HG03097 (cell line): ENCODE results near the gene C2CD2L.
A peak's percentile ranks its signal among the peaks of the same experiment; 100 is the strongest.
"Not testable (repeated sequence)": the region's sequence is repeated elsewhere in the genome, so short reads cannot be mapped to it uniquely, and the experiment has no call there.

ENCODE experiments used
- ATAC-seq: cut with Tn5 transposase; IDR thresholded peaks from one replicate; pipeline ENCODE4 v1.9.1; 2021; ENCODE audit not compliant: unreplicated experiment, low FRiP score

C2CD2L gene

GRCh38 chr11:119092880-119093842 lies 14.0 kb upstream of the C2CD2L start:
- no peak for ATAC-seq

GRCh38 chr11:119093942-119094815 lies 13.0 kb upstream of the C2CD2L start:
- ATAC-seq = peak; percentile 1

GRCh38 chr11:119094816-119095065 lies 12.4 kb upstream of the C2CD2L start:
- peak; percentile 32 for ATAC-seq

- ATAC-seq = peak; percentile 71
Observed at GRCh38 chr11:119095066-119095880, 11.9 kb upstream of the C2CD2L start.

GRCh38 chr11:119099711-119100110 lies 7.4 kb upstream of the C2CD2L start:
- ATAC-seq = no peak

- ATAC-seq = no peak
Observed at GRCh38 chr11:119100246-119100970, 6.7 kb upstream of the C2CD2L start.

GRCh38 chr11:119100994-119101758 lies 6.0 kb upstream of the C2CD2L start:
- ATAC-seq = no peak

GRCh38 chr11:119101759-119102423 lies 5.3 kb upstream of the C2CD2L start, which contains the start of gene DPAGT1:
Gene DPAGT1, minus strand, starts transcription at chr11:119101853. Its CDS starts 198 bp downstream, at chr11:119101655.
- ATAC-seq = peak; percentile 73

- not testable (repeated sequence) for ATAC-seq
Observed at GRCh38 chr11:119103161-119103664, 3.9 kb upstream of the C2CD2L start.

- no peak for ATAC-seq
Observed at GRCh38 chr11:119103793-119104192, 3.4 kb upstream of the C2CD2L start.

- peak; percentile 13 for ATAC-seq
Observed at GRCh38 chr11:119107538-119108145, 498 bp downstream of the C2CD2L start.

GRCh38 chr11:119108146-119108856 lies 1.2 kb downstream of the C2CD2L start:
- ATAC-seq = no peak

GRCh38 chr11:119108857-119109221 lies 1.7 kb downstream of the C2CD2L start:
- no peak for ATAC-seq

- ATAC-seq = no peak
Observed at GRCh38 chr11:119109843-119110242, 2.7 kb downstream of the C2CD2L start.

- no peak for ATAC-seq
Observed at GRCh38 chr11:119110439-119110838, 3.3 kb downstream of the C2CD2L start.

- no peak for ATAC-seq
Observed at GRCh38 chr11:119111361-119111925, 4.3 kb downstream of the C2CD2L start.

- ATAC-seq = no peak
Observed at GRCh38 chr11:119112314-119113020, 5.3 kb downstream of the C2CD2L start.
